H1 (cell line): Measurements from ENCODE around the gene CASQ2. TPM values are rescaled to one million over a fixed set of nuclear protein-coding genes. Genes with fewer than 3 reads are reported as not detected.

Experiments
- CREB1 ChIP-seq: IDR thresholded peaks from 2 replicates; pipeline ENCODE4 v1.6.1; 2012; ENCODE audit warnings: inconsistent platforms
- EGR1 ChIP-seq: IDR thresholded peaks from 2 replicates; pipeline ENCODE4 v1.6.1; 2011; ENCODE audit warnings: low read depth, low read length, borderline replicate concordance
- HDAC2 ChIP-seq, 2 experiments: fragments of 300-600 bp in 1 of 2; sonication (generic) in 1 of 2; IDR thresholded peaks; 2 replicates each; pipeline ENCODE4 v1.6.1; 2011 to 2012; ENCODE audit warnings: low read depth in 2 of 2, low read length in 2 of 2, mild to moderate bottlenecking in 2 of 2, moderate library complexity in 2 of 2, borderline replicate concordance in 1 of 2, inconsistent platforms in 1 of 2
- JUN ChIP-seq: IDR thresholded peaks from 2 replicates; pipeline ENCODE4 v1.6.1; 2011; ENCODE audit warnings: low read depth, mild to moderate bottlenecking, improper control_type of control experiment, low read length
- KDM1A ChIP-seq: fragments of 200-600, 300-600 bp; sonication (generic); IDR thresholded peaks from 2 replicates; pipeline ENCODE4 v1.7.1; 2016; ENCODE audit warnings: mild to moderate bottlenecking, low read length, borderline replicate concordance
- POLR2A ChIP-seq, 2 experiments: IDR thresholded peaks; 1 replicate in 1 of 2; 2 replicates in 1 of 2; pipeline ENCODE4 v1.6.1; 2011; ENCODE audit warnings: low read depth in 2 of 2, low read length in 2 of 2, mild to moderate bottlenecking in 2 of 2; ENCODE audit errors: control extremely low read depth in 1 of 2
- RAD21 ChIP-seq, 2 experiments: IDR thresholded peaks in 1 of 2; conservative IDR thresholded peaks in 1 of 2; 2 replicates each; pipeline ENCODE4 v1.6.1; 2011; ENCODE audit warnings: low read depth in 2 of 2, low read length in 2 of 2, improper control_type of control experiment in 1 of 2, inconsistent platforms in 1 of 2, mild to moderate bottlenecking in 1 of 2, moderate library complexity in 1 of 2
- SP1 ChIP-seq: IDR thresholded peaks from 2 replicates; pipeline ENCODE4 v1.6.1; 2011; ENCODE audit warnings: low read depth, low read length
- SUZ12 ChIP-seq: fragments of 200-600 bp; sonication (generic); IDR thresholded peaks from 2 replicates; pipeline ENCODE4 v1.6.1; 2012; ENCODE audit warnings: mild to moderate bottlenecking, inconsistent platforms, low read length, moderate library complexity, mixed read lengths
- TBP ChIP-seq: IDR thresholded peaks from 2 replicates; pipeline ENCODE4 v1.6.1; 2011; ENCODE audit warnings: low read depth, low read length, improper control_type of control experiment
- polyA plus RNA-seq, 7 experiments: library from polyadenylated mRNA; depleted of rRNA in 3 of 7; stranded (reverse) in 5 of 7; unstranded in 2 of 7; fragments of >200 nt in 5 of 7; fragments of 200-250 nt in 2 of 7; gene quantifications; 1 replicate in 5 of 7; 2 replicates in 1 of 7; 4 replicates in 1 of 7; pipeline versions ENCODE4 v1.2.1 to v1.2.3, GENCODE V29; 2011 to 2013; ENCODE audit warnings: missing spikeins in 2 of 7, mixed read lengths in 2 of 7
- total RNA-seq: library from RNA; stranded (reverse); fragmentation: NEBNext Ultra II Directional; extraction: Animal tissue kit (Norgen Biotek cat#: 25700); gene quantifications from 2 replicates; pipeline ENCODE4 v1.2.1, GENCODE V29; 2021
- TF ChIP-seq, protein P1 (sequence below): fragments of 300-600 bp; sonication (generic); IDR thresholded peaks from 2 replicates; pipeline ENCODE4 v1.7.1; 2012; ENCODE audit warnings: low read length, moderate library complexity, mild to moderate bottlenecking, inconsistent platforms; ENCODE audit not compliant: insufficient replicate concordance
- TF ChIP-seq, protein P2 (sequence below): IDR thresholded peaks from 2 replicates; pipeline ENCODE4 v1.6.1; 2012; ENCODE audit warnings: inconsistent platforms

CASQ2 gene
- total and polyA plus RNA-seq, 2 of the 8 experiments (the other 6 are each of a cell fraction or from before 2014, with no cell fraction given) = not detected

DNA sequence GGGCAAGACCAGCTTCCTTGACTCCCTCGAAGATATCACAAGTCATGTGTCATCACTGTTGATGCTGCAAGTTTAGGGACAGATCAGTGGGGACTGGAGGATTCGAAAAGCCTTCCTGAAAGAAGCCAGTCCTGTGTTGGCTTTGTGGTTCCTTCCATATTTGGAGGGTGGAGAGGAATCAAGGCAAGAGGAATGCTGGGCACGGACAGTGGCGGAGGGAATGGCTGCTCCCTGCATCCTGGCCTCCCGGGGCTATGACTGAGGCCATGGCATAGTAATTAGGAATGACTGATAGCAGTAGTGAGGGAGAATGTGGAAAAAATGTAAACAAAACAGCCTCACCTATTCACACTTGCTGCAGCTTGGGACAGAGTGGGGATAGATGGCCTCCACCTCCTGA lies 90.4 kb downstream of the CASQ2 start (continued):
- TF ChIP-seq, protein P1, sequence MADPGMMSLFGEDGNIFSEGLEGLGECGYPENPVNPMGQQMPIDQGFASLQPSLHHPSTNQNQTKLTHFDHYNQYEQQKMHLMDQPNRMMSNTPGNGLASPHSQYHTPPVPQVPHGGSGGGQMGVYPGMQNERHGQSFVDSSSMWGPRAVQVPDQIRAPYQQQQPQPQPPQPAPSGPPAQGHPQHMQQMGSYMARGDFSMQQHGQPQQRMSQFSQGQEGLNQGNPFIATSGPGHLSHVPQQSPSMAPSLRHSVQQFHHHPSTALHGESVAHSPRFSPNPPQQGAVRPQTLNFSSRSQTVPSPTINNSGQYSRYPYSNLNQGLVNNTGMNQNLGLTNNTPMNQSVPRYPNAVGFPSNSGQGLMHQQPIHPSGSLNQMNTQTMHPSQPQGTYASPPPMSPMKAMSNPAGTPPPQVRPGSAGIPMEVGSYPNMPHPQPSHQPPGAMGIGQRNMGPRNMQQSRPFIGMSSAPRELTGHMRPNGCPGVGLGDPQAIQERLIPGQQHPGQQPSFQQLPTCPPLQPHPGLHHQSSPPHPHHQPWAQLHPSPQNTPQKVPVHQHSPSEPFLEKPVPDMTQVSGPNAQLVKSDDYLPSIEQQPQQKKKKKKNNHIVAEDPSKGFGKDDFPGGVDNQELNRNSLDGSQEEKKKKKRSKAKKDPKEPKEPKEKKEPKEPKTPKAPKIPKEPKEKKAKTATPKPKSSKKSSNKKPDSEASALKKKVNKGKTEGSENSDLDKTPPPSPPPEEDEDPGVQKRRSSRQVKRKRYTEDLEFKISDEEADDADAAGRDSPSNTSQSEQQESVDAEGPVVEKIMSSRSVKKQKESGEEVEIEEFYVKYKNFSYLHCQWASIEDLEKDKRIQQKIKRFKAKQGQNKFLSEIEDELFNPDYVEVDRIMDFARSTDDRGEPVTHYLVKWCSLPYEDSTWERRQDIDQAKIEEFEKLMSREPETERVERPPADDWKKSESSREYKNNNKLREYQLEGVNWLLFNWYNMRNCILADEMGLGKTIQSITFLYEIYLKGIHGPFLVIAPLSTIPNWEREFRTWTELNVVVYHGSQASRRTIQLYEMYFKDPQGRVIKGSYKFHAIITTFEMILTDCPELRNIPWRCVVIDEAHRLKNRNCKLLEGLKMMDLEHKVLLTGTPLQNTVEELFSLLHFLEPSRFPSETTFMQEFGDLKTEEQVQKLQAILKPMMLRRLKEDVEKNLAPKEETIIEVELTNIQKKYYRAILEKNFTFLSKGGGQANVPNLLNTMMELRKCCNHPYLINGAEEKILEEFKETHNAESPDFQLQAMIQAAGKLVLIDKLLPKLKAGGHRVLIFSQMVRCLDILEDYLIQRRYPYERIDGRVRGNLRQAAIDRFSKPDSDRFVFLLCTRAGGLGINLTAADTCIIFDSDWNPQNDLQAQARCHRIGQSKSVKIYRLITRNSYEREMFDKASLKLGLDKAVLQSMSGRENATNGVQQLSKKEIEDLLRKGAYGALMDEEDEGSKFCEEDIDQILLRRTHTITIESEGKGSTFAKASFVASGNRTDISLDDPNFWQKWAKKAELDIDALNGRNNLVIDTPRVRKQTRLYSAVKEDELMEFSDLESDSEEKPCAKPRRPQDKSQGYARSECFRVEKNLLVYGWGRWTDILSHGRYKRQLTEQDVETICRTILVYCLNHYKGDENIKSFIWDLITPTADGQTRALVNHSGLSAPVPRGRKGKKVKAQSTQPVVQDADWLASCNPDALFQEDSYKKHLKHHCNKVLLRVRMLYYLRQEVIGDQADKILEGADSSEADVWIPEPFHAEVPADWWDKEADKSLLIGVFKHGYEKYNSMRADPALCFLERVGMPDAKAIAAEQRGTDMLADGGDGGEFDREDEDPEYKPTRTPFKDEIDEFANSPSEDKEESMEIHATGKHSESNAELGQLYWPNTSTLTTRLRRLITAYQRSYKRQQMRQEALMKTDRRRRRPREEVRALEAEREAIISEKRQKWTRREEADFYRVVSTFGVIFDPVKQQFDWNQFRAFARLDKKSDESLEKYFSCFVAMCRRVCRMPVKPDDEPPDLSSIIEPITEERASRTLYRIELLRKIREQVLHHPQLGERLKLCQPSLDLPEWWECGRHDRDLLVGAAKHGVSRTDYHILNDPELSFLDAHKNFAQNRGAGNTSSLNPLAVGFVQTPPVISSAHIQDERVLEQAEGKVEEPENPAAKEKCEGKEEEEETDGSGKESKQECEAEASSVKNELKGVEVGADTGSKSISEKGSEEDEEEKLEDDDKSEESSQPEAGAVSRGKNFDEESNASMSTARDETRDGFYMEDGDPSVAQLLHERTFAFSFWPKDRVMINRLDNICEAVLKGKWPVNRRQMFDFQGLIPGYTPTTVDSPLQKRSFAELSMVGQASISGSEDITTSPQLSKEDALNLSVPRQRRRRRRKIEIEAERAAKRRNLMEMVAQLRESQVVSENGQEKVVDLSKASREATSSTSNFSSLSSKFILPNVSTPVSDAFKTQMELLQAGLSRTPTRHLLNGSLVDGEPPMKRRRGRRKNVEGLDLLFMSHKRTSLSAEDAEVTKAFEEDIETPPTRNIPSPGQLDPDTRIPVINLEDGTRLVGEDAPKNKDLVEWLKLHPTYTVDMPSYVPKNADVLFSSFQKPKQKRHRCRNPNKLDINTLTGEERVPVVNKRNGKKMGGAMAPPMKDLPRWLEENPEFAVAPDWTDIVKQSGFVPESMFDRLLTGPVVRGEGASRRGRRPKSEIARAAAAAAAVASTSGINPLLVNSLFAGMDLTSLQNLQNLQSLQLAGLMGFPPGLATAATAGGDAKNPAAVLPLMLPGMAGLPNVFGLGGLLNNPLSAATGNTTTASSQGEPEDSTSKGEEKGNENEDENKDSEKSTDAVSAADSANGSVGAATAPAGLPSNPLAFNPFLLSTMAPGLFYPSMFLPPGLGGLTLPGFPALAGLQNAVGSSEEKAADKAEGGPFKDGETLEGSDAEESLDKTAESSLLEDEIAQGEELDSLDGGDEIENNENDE = no peak
- TF ChIP-seq CREB1 = no peak
- no peak for TF ChIP-seq EGR1
- no peak for TF ChIP-seq POLR2A (IDR thresholded peaks at IDR 0.05; ENCODE audit: control extremely low read depth in 1 of 2, low read depth in 2 of 2, low read length in 2 of 2)
- TF ChIP-seq RAD21 (IDR thresholded peaks at IDR 0.05 in 1 of 2, conservative IDR thresholded peaks at IDR 0.05 in 1 of 2; ENCODE audit: low read depth in 2 of 2, low read length in 2 of 2) = no peak
- no peak for TF ChIP-seq KDM1A
- TF ChIP-seq HDAC2 (IDR thresholded peaks at IDR 0.05; ENCODE audit: borderline replicate concordance in 1 of 2, low read depth in 2 of 2, low read length in 2 of 2) = no peak
- no peak for TF ChIP-seq TBP
- no peak for TF ChIP-seq SUZ12
- TF ChIP-seq, protein P2, sequence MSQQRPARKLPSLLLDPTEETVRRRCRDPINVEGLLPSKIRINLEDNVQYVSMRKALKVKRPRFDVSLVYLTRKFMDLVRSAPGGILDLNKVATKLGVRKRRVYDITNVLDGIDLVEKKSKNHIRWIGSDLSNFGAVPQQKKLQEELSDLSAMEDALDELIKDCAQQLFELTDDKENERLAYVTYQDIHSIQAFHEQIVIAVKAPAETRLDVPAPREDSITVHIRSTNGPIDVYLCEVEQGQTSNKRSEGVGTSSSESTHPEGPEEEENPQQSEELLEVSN = no peak
- TF ChIP-seq JUN = no peak
- no peak for TF ChIP-seq SP1
